Activated CD8-positive, alpha-beta T cell treated with anti-CD3 and anti-CD28 coated beads, Interleukin-2, amount 10 ng/mL, durations not matched to agents 7 days and 5 days (primary cell): Measurements from ENCODE around the gene AHSA1. TPM values are rescaled to one million over a fixed set of nuclear protein-coding genes. Genes with fewer than 3 reads are reported as not detected.

Experiments used
- ATAC-seq: fragments of 150-1000 bp; cut with Tn5 transposase; one replicate; pipeline ENCODE4 v1.10.0; 2021; ENCODE audit warnings: moderate library complexity
- CTCF ChIA-PET: fragments of 350-600 bp; sonication (Branson Sonifier 250); formaldehyde crosslinking; loops from one replicate; lab custom pipeline; 2021; ENCODE audit warnings: antibody characterized with exemption; lab: Charles Lee
- POLR2A ChIA-PET: fragments of 350-600 bp; sonication (Branson Sonifier 250); formaldehyde crosslinking; loops from one replicate; lab custom pipeline; 2021; ENCODE audit warnings: antibody characterized with exemption; lab: Charles Lee
- DNase-seq: peaks from one replicate; pipeline ENCODE4 v3.0.0-alpha.2; 2020
- H3K27ac Mint-ChIP-seq: one replicate; pipeline ENCODE4 v1.8.0; 2021; ENCODE audit warnings: mild to moderate bottlenecking, mixed read lengths
- H3K27me3 Mint-ChIP-seq: one replicate; pipeline ENCODE4 v1.8.0; 2021; ENCODE audit warnings: low read depth, mixed read lengths
- H3K36me3 Mint-ChIP-seq: one replicate; pipeline ENCODE4 v1.8.0; 2021; ENCODE audit warnings: low read depth, mixed read lengths
- H3K4me1 Mint-ChIP-seq: one replicate; pipeline ENCODE4 v1.8.0; 2021; ENCODE audit warnings: low read depth, mixed read lengths
- H3K4me3 Mint-ChIP-seq: one replicate; pipeline ENCODE4 v1.8.0; 2021; ENCODE audit warnings: mild to moderate bottlenecking, mixed read lengths
- H3K9me3 Mint-ChIP-seq: one replicate; pipeline ENCODE4 v1.8.0; 2022; ENCODE audit warnings: mixed read lengths; ENCODE audit not compliant: insufficient read depth
- total RNA-seq, 2 experiments: library from RNA; stranded (reverse); gene quantifications; one replicate each; pipeline ENCODE4 v1.2.3, GENCODE V29; 2021

Gene AHSA1
- total RNA-seq, 2 experiments from 2014 or later: 252 to 273 TPM

DNA sequence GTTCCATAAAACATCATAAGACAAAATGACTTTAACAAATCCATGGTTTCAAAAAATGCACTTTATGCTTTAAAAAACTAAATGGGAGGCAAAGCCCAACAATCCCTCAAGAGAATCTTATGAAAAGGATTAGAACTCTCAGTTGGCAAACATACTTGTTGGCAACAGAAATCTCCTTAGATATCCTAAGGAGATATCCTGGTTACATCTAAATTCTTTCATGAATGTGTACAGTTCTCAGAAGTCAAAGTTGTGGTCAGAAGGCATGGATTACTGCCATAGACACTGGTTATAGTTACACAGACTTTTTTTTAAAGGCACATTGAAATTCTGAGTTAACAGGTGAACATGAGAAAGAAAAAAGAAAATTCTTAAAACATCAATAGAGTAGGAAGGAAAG, 58.2 kb downstream of the AHSA1 start:
- no peaks in the 10 kb centered on the region for H3K4me1 Mint-ChIP-seq
- DNase-seq (no peak), ATAC-seq (no peak)
- no peaks in the 10 kb centered on the region for H3K27me3 Mint-ChIP-seq
- ChIA-PET CTCF (interaction anchor here (1.5 kb wide), 1 partner anchor 57 kb away, joined by 4 read pairs; no protein-coding TSS in a partner anchor), POLR2A (no interaction called here)
- no peak overlapping the region for H3K4me3 Mint-ChIP-seq
- H3K27ac Mint-ChIP-seq: no peak overlapping the region
- no peaks in the 10 kb centered on the region for H3K9me3 Mint-ChIP-seq
- H3K36me3 Mint-ChIP-seq: peaks cover 55% of the 10 kb centered on the region

Other genes with a start within 250 kb of the AHSA1 start
- not detected for gene NGB, start 186.9 kb upstream of the AHSA1 start, total RNA-seq
- 10 to 100 TPM; 15.0 to 15.5 TPM for gene POMT2, start 137.2 kb upstream of the AHSA1 start, total RNA-seq
- gene GSTZ1, start 137.1 kb upstream of the AHSA1 start, total RNA-seq: 10 to 100 TPM; 11.7 to 15.1 TPM
- gene TMED8, start 81.0 kb upstream of the AHSA1 start, total RNA-seq: 10 to 100 TPM; 16.7 to 17.1 TPM
- gene SAMD15, start 80.7 kb upstream of the AHSA1 start, total RNA-seq: under 1 TPM; 0.23 to 0.40 TPM
- gene NOXRED1, start 34.6 kb upstream of the AHSA1 start, total RNA-seq: under 1 TPM; 0.29 TPM
- 10 to 100 TPM; 18.4 to 19.3 TPM for gene VIPAS39, start 492 bp upstream of the AHSA1 start, total RNA-seq
- gene ISM2, start 40.7 kb downstream of the AHSA1 start, total RNA-seq: not detected
- 10 to 100 TPM; 76.5 to 80.4 TPM for gene SPTLC2, start 158.5 kb downstream of the AHSA1 start, total RNA-seq
- gene ALKBH1, start 249.9 kb downstream of the AHSA1 start, total RNA-seq: 10 to 100 TPM; 12.9 to 14.8 TPM